Measurements from ENCODE around the gene ATXN7L1.

ATXN7L1 gene

DNA sequence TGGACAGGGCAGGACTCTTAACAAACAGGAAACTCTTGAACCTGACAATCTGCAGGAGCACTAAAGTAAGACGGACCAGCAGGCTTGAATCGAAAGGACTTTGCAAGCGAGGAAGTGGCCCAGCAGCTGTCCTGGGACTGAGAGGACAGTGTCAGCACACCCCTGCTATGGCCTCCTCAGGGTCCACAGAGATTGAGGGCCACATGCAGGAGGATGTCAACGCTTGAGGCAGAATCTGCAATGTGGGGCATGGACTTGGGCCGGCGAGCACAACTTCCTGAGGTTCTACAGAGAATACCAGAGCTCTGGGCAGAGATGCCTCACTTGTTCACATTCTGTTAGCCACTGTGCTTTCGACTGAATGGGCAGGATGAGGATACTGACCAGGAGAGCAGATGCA is 210.7 kb downstream of the ATXN7L1 start:
- DNase-seq, result no peak

DNA sequence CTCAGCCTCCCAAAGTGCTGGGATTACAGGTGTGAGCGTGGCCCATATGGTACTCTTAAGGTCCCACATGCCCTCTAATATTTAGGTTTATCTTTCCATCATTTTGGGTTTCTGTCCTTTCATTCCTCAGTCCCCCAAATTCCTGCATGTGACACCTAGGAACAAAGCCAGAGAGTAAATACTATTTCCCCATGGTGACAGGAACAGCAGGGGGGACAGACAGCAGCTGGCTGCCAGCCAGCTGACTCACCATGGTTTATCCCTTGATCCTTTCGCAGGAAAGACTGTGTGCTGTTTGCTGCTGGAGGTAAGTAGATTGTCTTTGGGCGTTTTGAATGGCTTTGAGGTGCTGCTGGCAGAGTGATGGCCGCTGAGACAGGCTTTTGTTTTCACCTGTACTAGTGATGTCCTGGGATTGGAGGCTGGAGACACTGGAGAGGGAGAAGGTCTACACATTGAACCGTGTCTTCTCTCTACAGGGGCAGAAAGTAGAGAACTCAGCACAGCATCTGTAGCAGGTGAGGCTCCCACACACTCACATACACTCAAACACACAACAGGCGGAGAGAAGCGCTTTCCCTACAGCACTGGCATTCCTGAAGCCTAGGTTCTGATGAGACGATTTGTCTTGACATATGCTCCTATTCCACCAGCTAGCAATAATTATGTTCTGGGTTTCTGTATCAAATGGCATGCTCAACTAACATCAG is 211.4 kb downstream of the ATXN7L1 start:
- peak; percentile 62 to 93 for DNase-seq

DNA sequence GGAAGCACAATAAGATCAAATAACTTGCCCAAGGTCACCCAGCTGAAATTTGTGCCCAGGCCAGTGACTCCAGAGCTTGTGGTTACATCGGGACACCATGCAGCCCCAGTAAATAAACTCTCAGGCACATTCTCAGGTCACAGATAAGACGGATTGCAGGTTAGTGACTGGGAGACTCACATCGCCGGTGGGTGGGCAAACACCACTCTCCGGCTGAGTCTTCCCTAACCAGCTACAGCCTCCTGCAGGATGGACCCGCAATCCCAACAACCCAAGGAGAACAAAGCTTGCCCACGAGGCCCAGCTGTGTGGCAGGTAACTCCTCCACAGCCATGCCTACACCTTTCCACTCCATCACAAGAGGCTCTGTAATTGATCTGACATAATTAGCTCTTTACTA is 213.4 kb downstream of the ATXN7L1 start:
- DNase-seq, result no peak

DNA sequence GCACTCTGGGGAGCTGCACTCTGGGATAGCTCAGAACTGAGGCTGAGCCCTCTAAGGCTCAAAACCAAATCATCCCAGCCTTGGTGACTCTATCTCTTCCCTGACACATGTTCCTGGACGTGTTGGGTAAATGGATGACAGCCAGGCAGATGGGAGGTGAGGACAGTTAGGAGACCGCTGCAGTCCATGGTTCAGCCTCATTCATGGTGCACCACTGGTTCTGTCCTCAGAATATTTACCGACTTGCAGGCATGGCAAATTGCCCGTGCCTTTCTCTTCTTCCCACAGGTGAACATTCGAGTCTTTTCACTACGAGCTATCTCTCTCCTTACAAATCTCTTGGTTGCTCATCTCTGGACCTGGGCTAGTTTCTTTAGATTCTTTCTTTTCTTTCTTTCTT is 214.8 kb downstream of the ATXN7L1 start:
- no peak for DNase-seq

DNA sequence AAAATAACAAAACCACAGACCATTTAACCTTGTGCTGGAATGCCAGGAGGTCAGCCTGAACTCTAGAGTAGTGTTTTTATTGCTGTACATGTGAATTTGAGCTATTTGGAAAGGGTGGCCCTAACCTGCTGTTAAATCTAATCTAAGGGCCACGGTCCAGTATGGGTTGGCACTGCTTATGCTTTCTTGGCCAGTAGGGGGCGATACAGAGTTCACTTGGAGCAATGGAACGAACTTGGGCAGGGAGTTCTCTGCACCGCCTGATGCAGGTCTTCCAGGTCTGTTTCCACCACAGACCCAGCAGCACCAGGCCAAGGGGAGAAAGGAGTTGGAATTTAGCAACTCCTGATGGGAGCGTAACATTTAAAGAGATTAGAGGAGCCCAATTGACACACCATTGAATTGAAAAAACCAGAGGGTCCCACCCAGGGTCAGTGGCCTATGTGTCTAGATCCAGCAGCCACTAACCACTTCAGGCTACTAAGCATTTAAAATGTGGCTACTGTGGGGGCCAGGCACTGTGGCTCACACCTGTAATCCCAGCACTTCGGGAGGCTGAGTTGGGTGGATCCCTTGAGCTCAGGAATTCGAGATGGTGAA is 219.4 kb downstream of the ATXN7L1 start:
- peak in 1 of 2 experiments; percentile 46 for DNase-seq

DNA sequence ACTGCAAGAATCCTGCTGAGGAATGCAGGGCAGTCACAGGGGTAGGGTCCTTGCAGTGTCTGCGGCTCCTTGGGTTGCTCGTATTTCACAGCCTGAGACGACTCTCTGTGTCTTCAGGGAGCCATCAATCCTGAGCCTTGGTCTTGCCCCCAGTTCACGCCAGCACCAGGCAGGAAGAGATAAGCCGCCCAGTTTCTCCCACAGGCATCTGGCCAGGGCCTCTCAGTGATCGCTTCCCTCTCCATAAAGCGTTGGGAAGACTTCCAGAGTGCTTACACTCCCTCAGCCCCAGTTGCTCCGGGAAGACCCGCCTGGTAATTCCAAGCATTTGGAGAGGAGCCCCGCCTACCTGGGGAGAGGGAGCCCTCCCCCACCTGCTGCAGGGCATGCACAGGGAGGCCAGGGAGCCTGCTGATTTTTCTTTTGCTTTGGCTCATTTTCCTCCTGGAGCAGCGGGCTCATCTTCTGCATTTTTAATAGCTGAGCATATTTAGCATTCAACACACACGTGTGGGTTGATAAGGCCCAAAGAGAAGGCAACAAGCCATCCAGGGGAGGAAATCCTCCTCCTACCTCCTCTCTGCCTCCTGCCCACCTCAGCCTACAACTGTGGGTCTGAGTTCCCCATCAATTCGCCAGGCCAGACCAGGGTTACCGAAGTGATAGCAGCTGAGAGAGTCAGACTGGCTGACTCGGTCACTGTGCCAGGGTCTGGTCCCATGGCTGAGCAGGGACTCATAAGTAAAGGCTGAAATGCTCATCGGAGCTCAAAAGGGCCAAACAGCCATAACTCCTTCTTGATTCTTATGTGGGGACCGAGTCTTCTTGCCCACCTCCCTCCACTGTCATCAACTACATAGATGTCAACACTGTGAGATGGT is 220.7 kb downstream of the ATXN7L1 start:
- peak; percentile 49 to 74 for DNase-seq

DNA sequence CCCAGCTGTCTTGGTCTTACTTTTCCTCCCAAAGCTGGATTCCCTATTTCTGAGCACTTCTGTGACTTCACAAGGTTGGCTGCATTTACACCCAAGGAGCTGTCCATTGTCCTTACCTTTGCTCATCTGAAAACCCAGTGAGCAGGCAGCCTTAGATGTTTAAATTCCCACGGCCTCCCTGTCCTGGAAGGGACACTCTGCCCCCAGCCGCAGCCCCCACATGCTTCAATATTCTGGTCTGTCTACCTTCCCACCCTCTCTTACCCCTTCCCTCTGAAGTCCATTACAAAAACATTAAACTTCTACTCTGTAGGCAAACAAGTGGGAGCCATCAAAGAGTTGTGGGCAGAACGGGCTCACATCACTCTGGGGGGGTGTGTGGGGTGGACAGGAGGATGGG is 221.3 kb downstream of the ATXN7L1 start:
- no peak for DNase-seq

DNA sequence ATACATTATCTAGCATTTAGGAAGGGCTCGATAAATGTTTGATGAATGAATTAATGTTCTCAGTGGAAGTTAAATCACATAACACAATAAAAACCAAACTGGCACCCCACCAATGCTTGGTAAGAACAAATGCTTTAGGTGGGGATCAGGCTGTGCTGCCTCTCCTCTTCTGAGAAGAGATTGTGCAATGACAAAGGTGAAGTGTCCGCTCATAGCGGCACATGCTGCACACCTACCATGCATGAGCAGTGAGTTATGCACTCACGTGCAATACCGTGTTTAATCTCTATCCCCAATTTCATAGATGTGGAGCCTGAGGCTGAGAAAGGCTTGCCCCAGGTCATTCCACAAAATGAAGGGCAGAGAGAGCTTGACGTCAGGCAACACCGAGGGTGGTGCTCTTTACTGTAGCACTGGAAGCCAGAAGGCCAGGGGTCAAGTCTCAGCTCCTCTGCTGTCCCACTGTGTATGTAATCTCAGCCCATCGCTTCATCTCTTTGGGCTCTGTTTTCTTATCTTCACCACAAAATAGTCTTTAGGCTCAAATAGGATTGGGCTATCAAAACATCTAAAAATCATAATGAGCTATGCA is 222.2 kb downstream of the ATXN7L1 start:
- no peak for DNase-seq

DNA sequence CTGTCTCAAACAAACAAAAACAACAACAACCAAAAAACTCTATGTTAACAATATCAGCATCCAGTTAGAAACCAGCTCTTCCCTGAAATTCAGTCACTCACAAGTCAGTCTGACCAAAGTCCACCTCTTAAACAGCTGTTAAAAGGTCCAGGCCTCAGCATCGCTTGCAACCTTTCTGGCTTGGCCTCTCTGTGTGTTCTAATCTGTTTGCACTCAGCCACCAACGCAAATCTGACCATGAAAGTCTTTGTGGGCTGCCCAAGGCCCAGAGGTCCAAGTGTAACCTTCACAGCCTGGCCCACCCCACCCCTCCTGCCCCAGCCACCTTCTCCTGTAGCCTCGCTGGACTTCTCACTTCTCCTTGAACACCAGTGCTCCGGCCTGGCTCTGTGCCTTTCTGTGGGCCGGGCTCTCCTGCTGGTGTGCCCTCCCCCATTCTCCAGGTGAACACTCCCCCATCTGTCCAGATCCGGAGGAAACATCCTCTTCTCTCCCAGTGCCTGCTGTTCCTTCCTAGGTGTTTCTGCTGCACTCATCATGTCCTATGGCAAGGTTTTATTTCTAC is 222.9 kb downstream of the ATXN7L1 start:
- DNase-seq, result peak in 1 of 2 experiments; percentile 46

DNA sequence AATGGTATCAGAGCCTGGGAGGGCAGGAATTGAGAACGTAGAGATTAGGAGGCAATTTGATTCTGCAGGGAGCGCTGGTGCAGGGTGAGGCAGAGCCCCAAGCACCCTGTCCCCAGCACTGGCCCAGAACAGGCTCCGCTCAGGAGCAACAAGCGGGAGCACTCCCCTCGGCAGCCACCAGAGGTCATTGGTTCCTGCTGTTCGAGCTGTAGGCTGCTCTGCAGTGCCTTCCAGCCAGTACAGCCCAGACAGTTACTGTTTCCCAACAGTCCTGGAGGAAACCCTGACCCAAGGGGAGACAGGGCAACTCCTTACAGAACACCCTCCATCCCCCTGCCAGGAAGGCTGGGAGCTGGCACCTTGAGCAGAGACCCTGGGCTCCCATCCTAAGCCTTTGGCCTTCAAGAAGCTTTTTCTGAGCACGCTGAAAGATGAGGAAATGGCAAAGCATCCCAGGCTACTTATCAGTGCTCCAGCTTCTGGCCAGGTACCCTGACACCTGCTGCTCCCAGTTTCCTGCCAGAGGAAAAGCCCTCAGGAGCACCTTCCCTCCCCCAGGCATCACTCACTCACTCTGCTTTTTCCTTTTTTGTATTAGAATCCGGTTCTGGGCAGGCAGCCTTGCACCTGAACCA is 223.9 kb downstream of the ATXN7L1 start:
- peak in 1 of 2 experiments; percentile 75 for DNase-seq

DNA sequence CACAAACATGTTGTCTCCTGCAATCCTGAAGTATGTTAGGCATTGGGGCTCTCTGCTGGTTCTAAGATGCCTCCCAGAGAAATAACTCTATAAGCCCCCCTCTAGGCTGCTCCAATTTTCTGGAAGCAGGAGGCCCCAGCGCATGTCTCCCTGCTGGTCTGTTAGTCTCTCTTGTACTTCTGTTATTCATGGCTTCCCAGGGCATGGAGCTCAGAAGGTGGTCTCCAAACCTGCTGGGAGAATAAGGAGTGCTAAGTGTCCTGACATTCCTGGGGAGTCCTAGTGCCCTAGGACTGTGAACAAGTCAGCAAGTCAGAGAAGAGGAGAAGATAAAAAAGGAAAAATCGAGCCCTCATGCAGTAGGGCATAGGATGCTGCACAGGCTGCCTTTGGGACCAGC is 224.6 kb downstream of the ATXN7L1 start:
- DNase-seq, result no peak

DNA sequence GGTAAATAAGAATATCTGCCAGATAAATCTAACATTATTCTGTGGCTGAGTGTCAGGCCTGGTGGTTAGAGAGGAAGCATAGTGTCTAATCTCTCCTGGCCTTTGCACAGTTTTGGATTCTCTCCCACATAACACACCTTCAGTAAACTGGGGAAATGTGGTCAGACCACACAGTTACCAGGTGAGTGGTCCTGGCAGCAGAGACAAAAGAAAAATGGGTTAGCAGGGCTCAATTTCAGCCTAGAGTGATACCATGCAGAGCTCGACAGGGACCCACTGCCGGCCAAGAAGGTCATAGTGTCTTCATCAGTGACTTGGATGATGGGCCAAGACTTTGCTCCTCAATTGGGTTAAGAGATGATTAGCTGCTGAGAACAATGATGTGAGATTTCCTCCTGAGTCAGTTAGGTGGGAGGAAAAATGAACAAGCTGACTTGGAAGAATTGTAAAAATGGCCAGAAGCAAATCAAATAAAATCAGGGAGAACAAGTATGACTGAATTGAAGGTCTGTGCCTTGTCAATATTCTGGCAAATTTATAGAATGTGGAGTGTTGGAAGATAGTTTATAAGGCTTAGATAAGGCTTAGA is 225.9 kb downstream of the ATXN7L1 start:
- DNase-seq, result no peak

DNA sequence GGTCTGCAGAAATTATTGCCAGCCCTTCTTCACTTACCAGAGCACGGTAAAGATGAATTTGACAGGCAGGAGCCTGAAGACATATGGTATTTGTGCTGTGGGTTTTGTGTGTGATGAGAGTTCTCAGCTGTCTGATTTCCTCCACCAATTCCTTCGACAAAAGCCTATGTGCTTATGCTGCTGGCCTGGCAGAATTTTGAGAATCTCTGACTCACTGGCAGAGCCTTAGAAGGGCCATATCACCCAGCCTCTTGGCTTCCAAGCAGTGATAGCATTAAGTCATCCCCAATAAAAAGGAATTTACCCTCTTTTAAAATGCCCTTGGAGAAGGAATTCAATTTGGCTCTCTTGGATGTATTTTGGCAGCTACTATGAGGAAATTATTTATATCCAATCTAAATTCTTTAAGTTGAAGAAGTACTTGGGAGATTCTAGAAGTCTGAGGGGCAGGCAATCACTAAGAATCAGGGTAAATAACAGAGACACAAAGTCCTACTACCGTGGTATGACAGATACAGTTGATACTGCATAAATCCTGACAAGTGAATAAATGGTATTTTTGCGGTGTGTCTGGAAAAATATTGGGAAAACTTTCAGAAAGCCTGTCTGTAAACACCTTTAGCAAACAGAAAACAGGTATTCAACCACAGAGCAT is 226.5 kb downstream of the ATXN7L1 start:
- peak in 1 of 2 experiments; percentile 51 for DNase-seq

DNA sequence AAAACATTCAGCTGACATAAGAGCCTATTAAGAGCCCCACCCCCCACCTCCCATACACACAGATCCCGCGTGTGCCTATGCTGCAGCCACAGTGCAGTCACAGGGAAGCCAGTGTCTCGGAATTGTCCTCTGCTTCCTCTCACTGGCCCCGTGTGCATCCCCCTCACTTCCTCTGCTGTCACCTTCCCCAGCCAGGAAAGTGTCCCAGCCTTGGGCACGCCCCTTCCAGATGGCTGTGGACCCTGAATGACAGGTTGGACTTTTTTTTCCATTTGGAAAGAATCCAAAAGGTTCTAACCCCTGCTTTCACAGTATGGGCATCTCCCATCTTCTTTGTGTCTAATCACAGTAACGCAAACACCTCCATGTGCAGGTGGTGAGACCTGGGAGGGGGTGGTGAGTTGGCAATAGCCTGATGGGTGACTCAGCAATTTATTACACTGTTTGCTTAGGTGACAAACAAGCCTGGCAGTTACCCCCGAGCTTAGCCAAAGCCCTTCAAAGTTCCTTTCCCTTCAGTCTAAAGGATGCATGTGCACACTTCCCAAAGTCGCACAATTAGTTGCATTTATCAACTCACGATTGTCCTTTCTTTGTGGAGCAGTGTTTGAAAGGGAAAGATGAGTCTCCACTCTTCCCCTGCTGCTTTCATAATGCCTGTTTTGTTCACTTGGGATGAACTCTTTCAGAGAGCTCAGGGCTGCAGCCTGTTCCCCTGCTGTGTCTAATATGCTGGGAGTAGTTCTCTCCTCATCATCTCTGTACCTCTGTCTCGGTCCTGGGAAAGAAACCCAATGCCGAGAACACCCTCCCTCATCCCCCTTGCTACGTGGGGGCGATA is 227.6 kb downstream of the ATXN7L1 start:
- DNase-seq, result peak; percentile 73 to 87

DNA sequence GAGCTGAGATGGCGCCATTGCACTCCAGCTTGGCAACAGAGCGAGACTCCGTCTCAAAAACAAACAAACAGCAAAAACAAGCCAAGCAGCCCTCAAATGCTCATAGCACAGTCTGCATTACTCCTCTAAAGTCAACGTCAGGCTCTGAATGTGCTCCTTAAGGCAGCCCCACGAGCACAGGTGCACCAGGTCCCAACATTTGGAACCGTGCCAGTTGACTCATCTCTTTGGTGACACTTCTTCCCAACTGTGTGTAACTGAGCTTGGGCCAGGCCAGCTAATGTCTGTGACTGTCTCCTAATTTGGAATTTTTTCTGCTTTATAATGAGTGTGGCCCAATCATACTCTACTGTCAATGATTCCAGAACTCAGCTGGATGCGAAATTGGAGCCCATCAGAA is 228.8 kb downstream of the ATXN7L1 start:
- no peak for DNase-seq

DNA sequence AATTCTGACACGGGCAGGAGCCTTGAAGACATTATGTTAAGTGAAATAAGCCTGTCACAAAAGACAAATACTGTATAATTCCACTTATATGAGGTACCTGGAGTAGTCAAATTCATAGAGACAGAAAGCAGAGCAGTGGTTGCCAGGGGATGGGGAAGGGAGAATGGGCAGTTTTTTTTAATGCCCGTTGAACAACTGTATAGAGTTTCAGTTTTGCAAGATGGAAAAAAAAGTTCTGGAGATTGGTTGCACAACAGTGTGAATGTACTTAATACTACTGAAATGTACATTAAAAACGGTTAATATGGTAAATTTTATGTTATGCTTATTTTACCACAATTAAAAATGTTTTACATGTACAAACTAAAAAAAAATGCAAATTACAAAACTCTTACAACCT is 231.5 kb downstream of the ATXN7L1 start:
- no peak for DNase-seq

DNA sequence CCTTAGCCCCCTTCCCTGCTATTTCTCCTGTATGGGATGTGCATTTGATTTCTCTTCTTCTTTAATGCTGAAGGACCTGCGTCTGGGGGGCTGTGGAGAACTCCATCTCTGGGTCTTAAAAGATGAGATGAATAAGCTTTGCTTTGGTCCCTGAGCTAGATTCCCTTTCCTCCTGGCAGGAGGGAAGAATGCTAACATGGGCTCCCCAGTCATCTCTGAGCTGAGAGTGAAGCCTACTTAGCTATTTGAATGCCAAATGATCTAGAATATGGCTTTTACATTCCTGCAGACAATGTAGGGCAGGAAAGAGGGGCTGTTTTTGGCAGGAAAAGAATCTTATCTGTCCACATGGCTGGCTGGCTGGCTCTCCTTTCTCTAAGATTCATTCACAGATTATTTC is 232.5 kb downstream of the ATXN7L1 start:
- no peak for DNase-seq

DNA sequence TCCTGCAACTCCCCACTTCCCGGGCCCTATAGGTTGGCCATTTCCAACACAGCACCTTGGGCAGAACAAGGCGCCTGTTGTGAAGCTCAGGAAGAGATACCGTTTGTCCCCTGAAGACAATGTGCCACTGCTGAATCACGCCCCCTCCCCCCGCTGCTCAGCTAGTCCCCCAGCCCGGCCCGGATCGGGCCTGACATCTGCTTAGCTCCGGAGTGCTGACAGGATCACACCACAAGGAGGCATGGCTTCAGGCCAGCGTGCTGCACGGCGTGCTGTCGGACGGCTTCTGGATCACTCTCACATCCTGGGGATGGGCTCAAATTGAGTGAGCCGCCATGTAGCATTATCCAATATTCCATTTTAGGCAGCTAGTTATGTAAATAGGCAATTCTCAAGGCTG is 233.0 kb downstream of the ATXN7L1 start:
- peak; percentile 78 to 87 for DNase-seq

DNA sequence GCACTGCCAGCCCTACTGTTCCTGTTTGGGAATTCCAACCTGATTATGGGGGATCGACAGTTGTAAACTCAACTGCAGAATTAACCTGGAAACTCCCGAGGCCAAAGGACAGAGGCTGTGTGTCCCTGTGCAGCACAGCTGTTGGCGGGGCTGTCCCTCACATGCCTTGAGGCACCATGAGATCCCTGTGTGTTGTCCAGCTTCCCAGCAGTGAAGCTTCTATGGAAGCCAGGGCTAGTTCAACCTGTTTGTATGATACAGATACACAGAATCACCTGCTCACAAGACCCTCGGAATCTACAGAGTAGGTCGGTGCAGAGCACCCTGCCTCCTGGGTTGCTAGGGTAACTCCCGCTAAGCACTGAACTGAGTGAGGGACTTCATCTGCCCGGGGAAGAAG is 234.1 kb downstream of the ATXN7L1 start:
- DNase-seq, result no peak

DNA sequence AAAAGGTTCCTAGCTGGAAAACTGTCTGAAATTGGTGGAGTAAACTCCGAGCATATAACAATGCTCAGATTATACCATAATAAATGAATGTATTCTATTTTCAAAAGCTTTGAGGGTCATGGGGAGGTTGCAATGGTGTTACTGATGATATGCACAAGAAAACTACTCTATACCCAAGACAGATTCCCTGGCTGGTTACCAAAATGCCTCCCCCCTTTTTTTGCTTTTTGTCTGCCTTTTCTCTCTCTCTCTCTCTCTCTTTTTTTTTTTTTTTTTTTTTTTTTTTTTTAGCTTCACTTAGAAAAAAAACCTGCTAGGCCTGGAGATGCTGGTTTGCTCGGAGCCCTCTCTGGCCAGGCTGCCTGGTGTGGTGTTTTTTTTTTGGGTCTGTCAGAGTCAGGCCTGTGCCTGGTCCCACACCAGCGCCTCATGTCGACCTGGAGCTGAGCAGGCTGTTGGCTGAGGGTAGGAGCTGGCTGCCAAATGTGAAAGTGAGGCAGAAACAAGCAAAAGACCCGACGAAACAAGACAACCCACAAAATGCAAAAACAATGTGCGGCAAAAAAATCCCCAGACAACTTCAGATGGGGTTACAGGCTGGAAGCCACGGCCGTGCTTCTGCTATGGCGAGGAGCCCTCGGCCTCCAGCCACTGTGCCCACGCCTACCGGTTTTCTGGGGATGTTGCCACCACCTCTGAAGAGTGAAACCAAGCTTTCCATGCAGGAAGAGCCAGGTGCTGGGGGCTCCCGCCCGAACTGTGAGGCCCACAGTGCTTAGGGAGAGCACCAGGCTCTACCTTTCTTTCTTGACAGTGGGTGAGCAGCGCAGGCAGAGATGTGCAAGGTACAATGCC is 235.2 kb downstream of the ATXN7L1 start:
- no peak for DNase-seq

Data from NCI-H524 (cell line).